H1 (cell line): ENCODE measurements around the gene SPSB3. TPM values are rescaled to one million over a fixed set of nuclear protein-coding genes. Genes with fewer than 3 reads are reported as not detected.

Source experiments
- BACH1 ChIP-seq: IDR thresholded peaks from 2 replicates; pipeline ENCODE4 v1.6.1; 2012; ENCODE audit warnings: low read length, improper control_type of control experiment
- CHD7 ChIP-seq: fragments of 300-600 bp; sonication (generic); IDR thresholded peaks from 2 replicates; pipeline ENCODE4 v1.7.1; 2012; ENCODE audit warnings: low read length, moderate library complexity, mild to moderate bottlenecking, inconsistent platforms; ENCODE audit not compliant: insufficient replicate concordance
- JUN ChIP-seq: IDR thresholded peaks from 2 replicates; pipeline ENCODE4 v1.6.1; 2011; ENCODE audit warnings: low read depth, mild to moderate bottlenecking, improper control_type of control experiment, low read length
- NRF1 ChIP-seq: IDR thresholded peaks from 2 replicates; pipeline ENCODE4 v1.6.1; 2011; ENCODE audit warnings: mild to moderate bottlenecking, low read depth, low read length, improper control_type of control experiment
- PHF8 ChIP-seq: fragments of 200-600 bp; sonication (generic); conservative IDR thresholded peaks from 2 replicates; pipeline ENCODE4 v1.7.1; 2012; ENCODE audit warnings: low read depth, mild to moderate bottlenecking, inconsistent platforms, low read length, moderate library complexity
- RXRA ChIP-seq: IDR thresholded peaks from 2 replicates; pipeline ENCODE4 v1.6.1; 2011; ENCODE audit warnings: low read depth, mild to moderate bottlenecking, low read length, moderate library complexity; ENCODE audit not compliant: insufficient read depth
- SAP30 ChIP-seq: fragments of 300-600 bp; sonication (generic); IDR thresholded peaks from 2 replicates; pipeline ENCODE4 v1.7.1; 2012; ENCODE audit warnings: low read length, moderate library complexity, mild to moderate bottlenecking, inconsistent platforms; ENCODE audit not compliant: insufficient read depth, insufficient replicate concordance
- SIN3A ChIP-seq, 2 experiments: IDR thresholded peaks in 1 of 2; conservative IDR thresholded peaks in 1 of 2; 2 replicates each; pipeline ENCODE4 v1.6.1; 2011 to 2012; ENCODE audit warnings: low read length in 2 of 2, improper control_type of control experiment in 1 of 2, low read depth in 1 of 2, mild to moderate bottlenecking in 1 of 2
- SIRT6 ChIP-seq: IDR thresholded peaks from one replicate; pipeline ENCODE4 v1.7.1; 2012; ENCODE audit warnings: low read length, inconsistent platforms
- ZNF274 ChIP-seq: IDR thresholded peaks from 2 replicates; pipeline ENCODE4 v1.7.0; 2012; ENCODE audit warnings: low read length, borderline replicate concordance; ENCODE audit errors: extremely low read depth
- polyA plus RNA-seq, 7 experiments: library from polyadenylated mRNA; depleted of rRNA in 3 of 7; stranded (reverse) in 5 of 7; unstranded in 2 of 7; fragments of >200 nt in 5 of 7; fragments of 200-250 nt in 2 of 7; gene quantifications; 1 replicate in 5 of 7; 2 replicates in 1 of 7; 4 replicates in 1 of 7; pipeline versions ENCODE4 v1.2.1 to v1.2.3, GENCODE V29; 2011 to 2013; ENCODE audit warnings: missing spikeins in 2 of 7, mixed read lengths in 2 of 7
- total RNA-seq: library from RNA; stranded (reverse); fragmentation: NEBNext Ultra II Directional; extraction: Animal tissue kit (Norgen Biotek cat#: 25700); gene quantifications from 2 replicates; pipeline ENCODE4 v1.2.1, GENCODE V29; 2021

The SPSB3 gene
- total and polyA plus RNA-seq, 2 of the 8 experiments (the other 6 are each of a cell fraction or from before 2014, with no cell fraction given) = 22.5 to 37.8 TPM

- TF ChIP-seq CHD7 (no peak), ZNF274 (no peak), RXRA (no peak), PHF8 (no peak), JUN (no peak), SAP30 (no peak), SIN3A (conservative IDR thresholded peaks at IDR 0.05 in 1 of 2, IDR thresholded peaks at IDR 0.05 in 1 of 2; ENCODE audit: low read depth in 1 of 2, low read length in 2 of 2) (no peak), BACH1 (no peak), NRF1 (no peak), SIRT6 (no peak)
Measured at GRCh38 chr16:1745181-1745899, 37.0 kb downstream of the SPSB3 start (continued).
